ENCODE data around the gene SLC12A3. TPM values are rescaled to one million over a fixed set of nuclear protein-coding genes. Genes with fewer than 3 reads are reported as not detected.

SLC12A3 gene
- total and polyA plus RNA-seq, 2 of the 4 experiments (the other 2 are of a cell fraction) = not detected

GRCh38 chr16:56856876-56857447 lies 8.0 kb upstream of the SLC12A3 start:
- H3K18ac ChIP-seq (ENCODE audit: low read depth, low read length) = no peak overlapping the region
- H3K27ac ChIP-seq (ENCODE audit: insufficient read depth, low read length) = no peak overlapping the region
- in situ Hi-C loops (cut with MboI; ENCODE audit: low sequenced_read_pairs) = no loop called here
- H2BK20ac ChIP-seq (ENCODE audit: low read depth, low read length) = no peak overlapping the region
- no peak overlapping the region for H2BK5ac ChIP-seq (ENCODE audit: low read depth, low read length, poor library complexity, severe bottlenecking)
- no peak overlapping the region for H3K14ac ChIP-seq (replicated peaks; ENCODE audit: low read depth, low read length)
- BruUV-seq (replicated peaks) = no TSS peak
- no peaks in the 10 kb centered on the region for H3K79me1 ChIP-seq (ENCODE audit: low read depth in 1 of 2, low read length in 2 of 2)
- no peak overlapping the region for H4K91ac ChIP-seq (ENCODE audit: insufficient read depth, low read depth, low read length)
- no peak overlapping the region for H3K56ac ChIP-seq (ENCODE audit: extremely low read depth, insufficient read depth, low read length)
- ATAC-seq (ENCODE audit: low read depth) = no peak
- dilution Hi-C loops (cut with HindIII; ENCODE audit: low sequenced_read_pairs, unreplicated experiment) = no loop called here
- no peak for TF ChIP-seq MXI1 (IDR thresholded peaks at IDR 0.05; ENCODE audit: borderline replicate concordance, low read depth, low read length)
- TF ChIP-seq FOS (IDR thresholded peaks at IDR 0.05; ENCODE audit: low read depth, low read length) = no peak
- no peaks in the 10 kb centered on the region; the same call in 1 of the 2 replicates for H3K4me1 ChIP-seq (ENCODE audit: control insufficient read depth, insufficient read depth, low read length)
- H2AFZ ChIP-seq (replicated peaks; ENCODE audit: low read length, poor library complexity) = no peak overlapping the region
- H2BK120ac ChIP-seq (ENCODE audit: low read depth, low read length) = no peak overlapping the region
- H3K23ac ChIP-seq (ENCODE audit: low read depth, low read length) = no peak overlapping the region
- H3K27me3 ChIP-seq (ENCODE audit: control insufficient read depth, insufficient read depth, low read length) = no peaks in the 10 kb centered on the region
- no peaks in the 10 kb centered on the region for H4K20me1 ChIP-seq (ENCODE audit: insufficient read depth, low read length)
- peaks cover 8% of the 10 kb centered on the region; the same call in 1 of the 2 replicates for H3K9me1 ChIP-seq (ENCODE audit: insufficient read depth, low read length)
- DNase-seq = no peak
- H4K8ac ChIP-seq (ENCODE audit: low read depth in 2 of 2, low read length in 2 of 2) = no peak overlapping the region
- no peak overlapping the region for H2AK9ac ChIP-seq (replicated peaks; ENCODE audit: low read depth, low read length, poor library complexity)
- no peak overlapping the region for H3K4me3 ChIP-seq (ENCODE audit: insufficient read depth, low read depth, low read length)
- no CpG with 5 or more reads among the region's 6 CpGs for WGBS, 2 experiments (ENCODE audit: extremely low coverage in 2 of 2, insufficient read length in 1 of 2)
- H2BK15ac ChIP-seq (ENCODE audit: low read depth, low read length) = no peak overlapping the region
- intact Hi-C loops (cut with micrococcal nuclease) = no loop called here
- H4K5ac ChIP-seq (ENCODE audit: low read depth, low read length) = no peak overlapping the region
- ChIA-PET POLR2A (ENCODE audit: unreplicated experiment) (no interaction called here), CTCF (interaction anchor here (0.6 to 1.1 kb wide), 2 partner anchors 11 to 67 kb away, joined by 3 to 4 read pairs; no protein-coding TSS in a partner anchor)
- H2AK5ac ChIP-seq (ENCODE audit: low read depth, low read length) = no peak overlapping the region
- H3K4ac ChIP-seq (ENCODE audit: low read depth, low read length) = no peak overlapping the region
- no peak overlapping the region for H3K9ac ChIP-seq (ENCODE audit: low read depth, low read length)
- no peaks in the 10 kb centered on the region for H3K9me3 ChIP-seq (ENCODE audit: control insufficient read depth, insufficient read depth, low read length)
- no peaks in the 10 kb centered on the region for H3K36me3 ChIP-seq (ENCODE audit: control insufficient read depth, insufficient read depth, low read length)
- H3K4me2 ChIP-seq (ENCODE audit: low read depth, low read length) = no peak overlapping the region
